Memory B cell (primary cell): Measurements from ENCODE around the gene MAPKAPK2.

Experiments used
- ATAC-seq: fragments of 150-1000 bp; cut with Tn5 transposase; 2 replicates; pipeline ENCODE4 v1.10.0; 2021; ENCODE audit warnings: low read depth, mild to moderate bottlenecking, moderate library complexity
- DNase-seq, 2 donors: peaks; one replicate each; pipeline ENCODE4 v3.0.0; 2022; ENCODE audit warnings: low spot score in 2 of 2
- H3K27ac Mint-ChIP-seq: one replicate; pipeline ENCODE4 v1.8.0; 2022; ENCODE audit warnings: mild to moderate bottlenecking, moderate library complexity, mixed read lengths
- H3K27me3 Mint-ChIP-seq: one replicate; pipeline ENCODE4 v1.8.0; 2022; ENCODE audit warnings: mixed read lengths
- H3K36me3 Mint-ChIP-seq: one replicate; pipeline ENCODE4 v1.8.0; 2022; ENCODE audit warnings: mild to moderate bottlenecking, mixed read lengths
- H3K4me1 Mint-ChIP-seq: one replicate; pipeline ENCODE4 v1.8.0; 2022; ENCODE audit warnings: mixed read lengths
- H3K4me3 Mint-ChIP-seq: one replicate; pipeline ENCODE4 v1.8.0; 2022; ENCODE audit warnings: mild to moderate bottlenecking, moderate library complexity, mixed read lengths
- H3K9me3 Mint-ChIP-seq: one replicate; pipeline ENCODE4 v1.8.0; 2022; ENCODE audit warnings: mixed read lengths

Gene MAPKAPK2

DNA sequence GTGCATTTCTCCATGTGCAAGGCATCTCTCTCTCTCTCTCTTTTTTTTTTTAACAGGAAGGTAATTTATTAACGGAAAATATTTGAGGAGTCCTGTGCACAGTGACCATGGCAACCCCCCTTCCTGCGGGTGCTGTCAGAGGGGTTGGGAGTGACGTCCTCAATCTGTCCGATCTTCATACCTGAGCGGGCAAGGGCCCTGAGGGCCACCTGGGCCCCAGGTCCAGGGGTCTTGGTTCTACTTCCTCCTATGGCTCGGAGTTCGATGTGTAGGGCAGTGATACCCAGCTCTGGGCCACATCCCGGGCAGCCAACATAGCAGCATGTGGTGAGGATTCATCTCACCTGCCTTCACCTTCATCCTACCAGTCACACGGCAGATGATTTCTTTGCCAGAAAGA, 11.0 kb downstream of the MAPKAPK2 start:
- Mint-ChIP-seq H3K9me3 (no peaks in the 10 kb centered on the region), H3K36me3 (peaks cover 18% of the 10 kb centered on the region), H3K27ac (no peak overlapping the region), H3K4me1 (peaks cover 58% of the 10 kb centered on the region), H3K4me3 (no peak overlapping the region), H3K27me3 (no peaks in the 10 kb centered on the region)
- no peak for ATAC-seq
- no peak for DNase-seq

- no peak for DNase-seq
- Mint-ChIP-seq H3K27ac (no peak overlapping the region), H3K9me3 (no peaks in the 10 kb centered on the region), H3K27me3 (no peaks in the 10 kb centered on the region), H3K36me3 (peaks cover 20% of the 10 kb centered on the region), H3K4me1 (peaks cover 55% of the 10 kb centered on the region), H3K4me3 (no peak overlapping the region)
- no peak for ATAC-seq
Observed at GRCh38 chr1:206696812-206697585, 12.3 kb downstream of the MAPKAPK2 start.

- Mint-ChIP-seq H3K27me3 (no peaks in the 10 kb centered on the region), H3K9me3 (no peaks in the 10 kb centered on the region), H3K4me1 (peaks cover 56% of the 10 kb centered on the region), H3K4me3 (no peak overlapping the region), H3K36me3 (peaks cover 20% of the 10 kb centered on the region), H3K27ac (no peak overlapping the region)
- DNase-seq (no peak), ATAC-seq (no peak)
Observed at GRCh38 chr1:206698011-206698410, 13.3 kb downstream of the MAPKAPK2 start.

GRCh38 chr1:206699000-206699586, 14.4 kb downstream of the MAPKAPK2 start:
- peaks cover 20% of the 10 kb centered on the region for H3K36me3 Mint-ChIP-seq
- H3K4me3 Mint-ChIP-seq, result no peak overlapping the region
- H3K27ac Mint-ChIP-seq, result peak overlapping the region; percentile 54
- no peaks in the 10 kb centered on the region for H3K27me3 Mint-ChIP-seq
- H3K4me1 Mint-ChIP-seq, result peaks cover 58% of the 10 kb centered on the region
- no peaks in the 10 kb centered on the region for H3K9me3 Mint-ChIP-seq
- no peak for ATAC-seq
- DNase-seq, result no peak

GRCh38 chr1:206699626-206700025, 14.9 kb downstream of the MAPKAPK2 start:
- H3K36me3 Mint-ChIP-seq, result peaks cover 20% of the 10 kb centered on the region
- H3K27ac Mint-ChIP-seq, result peak overlapping the region; percentile 54
- ATAC-seq (no peak), DNase-seq (no peak)
- H3K9me3 Mint-ChIP-seq, result no peaks in the 10 kb centered on the region
- peaks cover 62% of the 10 kb centered on the region for H3K4me1 Mint-ChIP-seq
- no peak overlapping the region for H3K4me3 Mint-ChIP-seq
- H3K27me3 Mint-ChIP-seq, result no peaks in the 10 kb centered on the region

- no peaks in the 10 kb centered on the region for H3K9me3 Mint-ChIP-seq
- no peak for DNase-seq
- H3K36me3 Mint-ChIP-seq, result peaks cover 17% of the 10 kb centered on the region
- peaks cover 65% of the 10 kb centered on the region for H3K4me1 Mint-ChIP-seq
- no peak overlapping the region for H3K4me3 Mint-ChIP-seq
- ATAC-seq, result no peak
- no peaks in the 10 kb centered on the region for H3K27me3 Mint-ChIP-seq
- H3K27ac Mint-ChIP-seq, result peak overlapping the region; percentile 72
Observed at GRCh38 chr1:206700445-206701036, 15.8 kb downstream of the MAPKAPK2 start.

- DNase-seq (no peak), ATAC-seq (no peak)
- Mint-ChIP-seq H3K9me3 (no peaks in the 10 kb centered on the region), H3K27me3 (no peaks in the 10 kb centered on the region), H3K4me1 (peaks cover 63% of the 10 kb centered on the region), H3K36me3 (peaks cover 4% of the 10 kb centered on the region), H3K27ac (peak overlapping the region; percentile 5), H3K4me3 (no peak overlapping the region)
Observed at GRCh38 chr1:206702260-206702659, 17.6 kb downstream of the MAPKAPK2 start.

DNA sequence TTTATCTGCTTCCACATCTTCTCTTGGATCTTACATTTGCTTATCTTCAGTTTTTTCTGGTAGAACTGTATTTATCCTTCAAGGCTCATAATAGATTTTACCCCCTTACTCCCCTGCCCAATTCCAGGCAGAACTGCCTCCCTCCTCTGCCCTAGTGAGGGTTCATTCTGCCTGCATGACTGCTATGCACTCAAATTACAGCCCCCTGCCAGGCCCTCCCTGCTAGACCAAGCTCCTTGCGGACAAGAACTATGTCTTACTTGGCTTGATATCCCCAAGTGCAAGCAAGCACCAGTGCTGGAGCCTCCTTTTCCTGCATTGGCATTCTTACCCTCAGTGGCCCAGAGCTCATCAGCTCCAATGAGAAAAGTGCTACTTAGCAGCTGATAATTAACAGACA, 18.1 kb downstream of the MAPKAPK2 start:
- Mint-ChIP-seq H3K4me1 (peaks cover 65% of the 10 kb centered on the region), H3K27ac (peak overlapping the region; percentile 5), H3K4me3 (no peak overlapping the region), H3K36me3 (peaks cover 1% of the 10 kb centered on the region), H3K9me3 (no peaks in the 10 kb centered on the region), H3K27me3 (no peaks in the 10 kb centered on the region)
- ATAC-seq, result no peak
- DNase-seq, result no peak

DNA sequence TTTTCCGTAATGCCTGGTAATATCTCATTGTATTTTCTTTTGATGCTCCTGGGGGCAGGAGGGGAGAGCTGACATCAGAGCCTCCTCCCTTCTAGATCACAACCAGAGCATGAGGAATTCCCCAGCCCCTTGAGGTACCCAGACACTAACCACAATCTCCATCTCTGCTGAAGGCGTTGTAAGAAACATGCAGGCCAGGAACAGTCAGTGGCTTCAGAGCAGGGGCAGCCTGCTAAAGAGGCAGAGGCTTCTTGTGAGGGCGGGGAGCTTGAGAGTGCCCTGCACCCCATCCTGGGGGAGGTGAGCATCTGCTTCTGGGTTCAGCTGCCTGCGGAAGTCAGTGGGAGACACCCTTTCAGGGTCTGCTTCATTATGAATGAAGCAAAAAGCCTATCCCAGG, 19.0 kb downstream of the MAPKAPK2 start:
- Mint-ChIP-seq H3K27me3 (no peaks in the 10 kb centered on the region), H3K4me1 (peaks cover 72% of the 10 kb centered on the region)
- no peak for DNase-seq

DNA sequence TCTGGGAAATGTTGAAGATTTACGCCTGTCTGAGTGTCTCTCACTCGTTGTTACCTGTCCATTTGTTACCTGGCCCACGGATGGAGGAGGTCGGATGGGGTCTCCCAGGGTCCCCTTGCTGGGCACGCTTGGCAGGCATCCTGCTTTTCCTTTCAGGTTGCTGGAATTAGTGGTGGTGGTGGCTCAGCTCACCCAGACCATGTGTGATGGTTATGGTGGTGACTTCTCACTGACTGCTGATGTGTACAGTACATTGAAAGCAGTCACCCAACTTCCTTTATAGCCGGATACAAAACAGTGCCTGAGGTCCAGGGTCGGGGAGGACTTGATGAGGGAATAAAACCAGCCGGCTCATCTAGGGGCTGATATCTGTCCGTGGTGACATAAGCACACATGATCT, 19.5 kb downstream of the MAPKAPK2 start:
- H3K4me1 Mint-ChIP-seq, result peaks cover 74% of the 10 kb centered on the region
- H3K36me3 Mint-ChIP-seq, result peaks cover 3% of the 10 kb centered on the region
- H3K27me3 Mint-ChIP-seq, result no peaks in the 10 kb centered on the region
- DNase-seq (no peak), ATAC-seq (peak; percentile 33)
- no peak overlapping the region for H3K27ac Mint-ChIP-seq
- no peaks in the 10 kb centered on the region for H3K9me3 Mint-ChIP-seq
- peak overlapping the region; percentile 12 for H3K4me3 Mint-ChIP-seq

More for the DNA sequence above, 19.0 kb downstream of the MAPKAPK2 start:
- Mint-ChIP-seq H3K9me3 (no peaks in the 10 kb centered on the region), H3K36me3 (peaks cover 1% of the 10 kb centered on the region), H3K4me3 (peak overlapping the region; percentile 15), H3K27ac (peak overlapping the region; percentile 5)
- peak; percentile 78 for ATAC-seq

- no peak overlapping the region for H3K27ac Mint-ChIP-seq
- H3K27me3 Mint-ChIP-seq, result no peaks in the 10 kb centered on the region
- no peak overlapping the region for H3K4me3 Mint-ChIP-seq
- peaks cover 75% of the 10 kb centered on the region for H3K4me1 Mint-ChIP-seq
- H3K9me3 Mint-ChIP-seq, result no peaks in the 10 kb centered on the region
- ATAC-seq, result no peak
- H3K36me3 Mint-ChIP-seq, result peaks cover 3% of the 10 kb centered on the region
- DNase-seq, result no peak
Observed at GRCh38 chr1:206705191-206705590, 20.5 kb downstream of the MAPKAPK2 start.

DNA sequence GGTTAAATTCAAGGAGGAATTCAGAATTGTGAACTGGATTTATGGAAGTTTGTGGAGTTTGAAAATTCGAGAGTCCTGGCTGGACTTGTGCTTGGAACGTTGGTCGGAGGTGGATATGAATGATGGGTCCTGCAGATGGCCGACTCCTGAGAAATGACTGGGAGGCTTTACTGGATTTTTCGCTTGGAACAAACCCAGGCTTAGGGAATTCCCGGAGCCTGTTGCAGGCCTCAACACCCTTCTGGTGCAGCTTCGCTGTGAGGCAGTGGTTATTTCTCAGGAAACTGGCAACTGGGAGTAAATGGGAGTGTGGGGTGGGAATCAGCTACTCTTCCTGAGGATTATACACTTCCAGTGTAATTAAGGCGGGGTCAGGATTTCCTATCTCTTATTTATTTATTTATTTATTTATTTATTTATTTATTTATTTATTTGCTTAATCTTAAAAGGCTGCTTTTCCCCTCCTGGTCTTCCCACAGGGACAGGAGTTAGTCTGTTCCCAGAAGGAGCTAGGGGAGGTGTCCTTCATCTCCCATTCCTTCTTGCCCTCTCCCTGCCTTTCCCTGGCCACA, 21.1 kb downstream of the MAPKAPK2 start:
- no peak overlapping the region for H3K4me3 Mint-ChIP-seq
- DNase-seq (no peak), ATAC-seq (no peak)
- peaks cover 5% of the 10 kb centered on the region for H3K36me3 Mint-ChIP-seq
- H3K4me1 Mint-ChIP-seq, result peaks cover 77% of the 10 kb centered on the region
- no peaks in the 10 kb centered on the region for H3K9me3 Mint-ChIP-seq
- H3K27me3 Mint-ChIP-seq, result no peaks in the 10 kb centered on the region
- H3K27ac Mint-ChIP-seq, result no peak overlapping the region

GRCh38 chr1:206706298-206706791, 21.6 kb downstream of the MAPKAPK2 start:
- H3K27me3 Mint-ChIP-seq, result no peaks in the 10 kb centered on the region
- no peak for DNase-seq
- no peaks in the 10 kb centered on the region for H3K9me3 Mint-ChIP-seq
- H3K36me3 Mint-ChIP-seq, result peaks cover 4% of the 10 kb centered on the region
- no peak overlapping the region for H3K27ac Mint-ChIP-seq
- H3K4me3 Mint-ChIP-seq, result no peak overlapping the region
- peaks cover 75% of the 10 kb centered on the region for H3K4me1 Mint-ChIP-seq
- ATAC-seq, result no peak

DNA sequence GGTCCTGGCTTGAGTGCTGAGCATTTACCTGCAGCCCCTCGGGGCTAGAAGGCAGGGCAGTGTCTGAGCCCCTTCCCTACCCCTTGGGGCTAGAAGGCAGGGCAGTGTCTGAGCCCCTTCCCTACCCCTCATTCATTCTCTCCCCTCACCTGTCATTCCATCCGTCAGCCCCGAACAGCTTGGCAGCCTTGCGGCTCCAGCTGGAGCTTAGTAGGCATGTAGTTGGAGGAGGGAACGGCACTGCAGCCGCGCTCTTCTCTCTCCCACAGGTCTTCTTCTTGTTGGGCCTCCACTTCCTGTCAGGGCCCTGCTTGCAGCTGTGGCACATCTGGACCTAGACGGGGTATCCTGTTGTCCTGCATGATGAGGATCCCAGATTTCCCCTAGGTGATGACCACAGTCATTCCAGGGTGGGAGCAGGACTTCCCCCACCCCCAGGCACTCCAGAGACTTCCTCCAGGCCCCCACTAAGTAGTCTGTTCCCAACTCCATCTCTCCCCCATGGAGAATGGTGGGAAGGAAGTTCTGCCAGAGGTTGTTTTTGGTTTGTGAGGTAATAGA, 22.2 kb downstream of the MAPKAPK2 start:
- no peak overlapping the region for H3K4me3 Mint-ChIP-seq
- peaks cover 74% of the 10 kb centered on the region for H3K4me1 Mint-ChIP-seq
- DNase-seq (no peak), ATAC-seq (no peak)
- H3K9me3 Mint-ChIP-seq, result no peaks in the 10 kb centered on the region
- H3K27me3 Mint-ChIP-seq, result no peaks in the 10 kb centered on the region
- H3K36me3 Mint-ChIP-seq, result peaks cover 6% of the 10 kb centered on the region
- H3K27ac Mint-ChIP-seq, result no peak overlapping the region
